HepG2 (cell line): ENCODE data around the gene SLC25A25. TPM values are rescaled to one million over a fixed set of nuclear protein-coding genes. Genes with fewer than 3 reads are reported as not detected.
A peak's percentile ranks its signal among the peaks of the same experiment; 100 is the strongest.

Experiments
- ASH2L ChIP-seq: fragments of 300-600, 200-600 bp; sonication (generic); IDR thresholded peaks from 2 replicates; pipeline ENCODE4 v1.7.0; 2017; ENCODE audit warnings: low read depth, mild to moderate bottlenecking, moderate library complexity, mixed read lengths, low read length; ENCODE audit not compliant: insufficient read length
- HOXA9 ChIP-seq: sonication (generic); formaldehyde crosslinking; IDR thresholded peaks from 2 replicates; pipeline ENCODE4 v1.8.1; 2022; ENCODE audit warnings: missing genetic modification reagents, mild to moderate bottlenecking, moderate library complexity, borderline replicate concordance
- PTBP1 ChIP-seq: fragments of 200-400 bp; formaldehyde crosslinking; IDR thresholded peaks from 2 replicates; pipeline ENCODE4 v1.6.1; 2018; ENCODE audit warnings: low read length, low read depth; ENCODE audit not compliant: poor library complexity, severe bottlenecking
- SALL1 ChIP-seq: sonication (generic); formaldehyde crosslinking; IDR thresholded peaks from 2 replicates; pipeline ENCODE4 v1.8.0; 2022; ENCODE audit warnings: mild to moderate bottlenecking, missing genetic modification reagents
- SMC3 ChIP-seq: IDR thresholded peaks from 2 replicates; pipeline ENCODE4 v1.6.1; 2011; ENCODE audit warnings: low read length, improper control_type of control experiment
- STAG1 ChIP-seq: sonication (generic); formaldehyde crosslinking; IDR thresholded peaks from 2 replicates; pipeline ENCODE4 v1.4.0; 2020; ENCODE audit warnings: missing genetic modification reagents
- TAF1 ChIP-seq: sonication (generic); formaldehyde crosslinking; IDR thresholded peaks from 2 replicates; pipeline ENCODE4 v1.4.0; 2020; ENCODE audit warnings: missing genetic modification reagents
- TARDBP ChIP-seq: sonication (generic); formaldehyde crosslinking; IDR thresholded peaks from 2 replicates; pipeline ENCODE4 v1.8.0; 2022; ENCODE audit warnings: mild to moderate bottlenecking, missing genetic modification reagents
- XRCC5 ChIP-seq: fragments of 200-400 bp; formaldehyde crosslinking; optimal IDR thresholded peaks from 2 replicates; pipeline ENCODE3; 2017; ENCODE audit warnings: mild to moderate bottlenecking, low read length
- ZMYM3 ChIP-seq: sonication (generic); formaldehyde crosslinking; IDR thresholded peaks from 2 replicates; pipeline ENCODE4 v1.5.1; 2020; ENCODE audit warnings: mild to moderate bottlenecking, missing genetic modification reagents
- ZNF333 ChIP-seq: sonication (generic); formaldehyde crosslinking; IDR thresholded peaks from 2 replicates; pipeline ENCODE4 v1.4.0; 2020; ENCODE audit warnings: mild to moderate bottlenecking, missing genetic modification reagents, borderline replicate concordance
- ZNF460 ChIP-seq: sonication (generic); formaldehyde crosslinking; IDR thresholded peaks from 2 replicates; pipeline ENCODE4 v1.5.1; 2020; ENCODE audit warnings: missing genetic modification reagents, mild to moderate bottlenecking, borderline replicate concordance
- ZNF572 ChIP-seq: sonication (generic); formaldehyde crosslinking; IDR thresholded peaks from 2 replicates; pipeline ENCODE4 v1.5.1; 2020; ENCODE audit warnings: mild to moderate bottlenecking, missing genetic modification reagents
- ZNF652 ChIP-seq: IDR thresholded peaks from 2 replicates; pipeline ENCODE4 v1.6.1; 2016; ENCODE audit warnings: low read depth, borderline replicate concordance
- polyA plus RNA-seq, 8 experiments: library from polyadenylated mRNA; depleted of rRNA in 3 of 8; stranded (reverse) in 7 of 8; unstranded in 1 of 8; fragments of >200 nt; fragmentation: Illumina TruSeq in 4 of 8; extraction: Trizol in 4 of 8; gene quantifications; 2 replicates each; pipeline versions ENCODE4 v1.2.1 to v1.2.3, GENCODE V29; 2011 to 2016; ENCODE audit warnings: low read depth in 4 of 8, missing spikeins in 1 of 8, mixed read lengths in 1 of 8; ENCODE audit not compliant: insufficient read depth in 1 of 8
- total RNA-seq, 5 experiments: library from RNA; depleted of rRNA; stranded (reverse); fragments of >200 nt; fragmentation: Illumina TruSeq; extraction: Trizol; gene quantifications; 2 replicates each; pipeline ENCODE4 v1.2.3, GENCODE V29; 2016; ENCODE audit warnings: low read depth in 1 of 5
- TF ChIP-seq, protein P1 (sequence below): sonication (generic); formaldehyde crosslinking; IDR thresholded peaks from 2 replicates; pipeline ENCODE4 v1.4.0; 2020; ENCODE audit warnings: low read depth, mild to moderate bottlenecking, missing genetic modification reagents

Gene SLC25A25
- total and polyA plus RNA-seq, 2 of the 13 experiments (the other 11 are each of a cell fraction or from before 2014, with no cell fraction given): 10.5 to 24.8 TPM

DNA sequence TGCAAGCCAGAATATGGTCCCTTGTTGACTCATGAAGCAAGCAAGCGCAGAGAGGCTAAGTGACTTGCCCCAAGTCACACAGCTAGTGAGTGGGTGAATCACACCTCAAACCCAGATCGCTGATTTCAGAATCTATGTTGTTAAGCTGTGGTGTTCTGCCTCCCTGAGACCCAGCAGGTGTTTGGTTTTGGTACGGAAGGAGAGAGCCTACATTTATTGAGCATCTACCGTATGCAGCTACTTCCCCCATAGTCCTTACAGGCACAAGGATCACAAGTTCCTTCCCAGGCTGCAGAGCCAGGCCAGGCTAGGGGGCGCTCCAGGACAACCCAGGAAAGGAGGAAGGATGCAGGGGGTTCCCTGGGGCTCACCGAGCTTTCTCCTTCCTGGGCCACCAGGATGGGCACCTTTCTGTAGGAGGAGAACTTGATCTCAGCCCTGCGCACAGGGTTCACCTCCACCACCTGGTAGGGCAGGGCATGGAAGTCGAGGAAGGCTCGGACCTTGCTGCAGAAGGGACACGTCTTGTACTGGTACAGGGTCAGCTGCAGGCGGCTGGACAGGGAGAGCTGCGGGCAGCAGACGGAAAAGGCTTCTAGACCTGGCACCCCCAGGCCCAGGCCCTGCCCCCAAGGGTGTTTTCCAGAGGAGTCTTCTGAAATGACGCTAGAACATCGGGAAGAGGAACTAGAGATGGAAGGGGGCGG is 57.0 kb downstream of the SLC25A25 start (continued):
- TF ChIP-seq SMC3 (peak; percentile 33; the same call in 1 of the 2 replicates), ZNF460 (CRISPR knock-in tag) (no peak), STAG1 (CRISPR knock-in tag) (peak; percentile 65), TAF1 (CRISPR knock-in tag) (no peak), XRCC5 (peak; percentile 79), ZNF652 (CRISPR knock-in tag) (no peak), PTBP1 (no peak), ASH2L (no peak), ZMYM3 (peak; percentile 27; the same call in 1 of the 2 replicates), ZNF333 (CRISPR knock-in tag) (no peak), HOXA9 (CRISPR knock-in tag) (no peak), TARDBP (0 out of 2 replicates have a peak, but pooled peaks have one; percentile 37), ZNF572 (CRISPR knock-in tag) (no peak), SALL1 (peak; percentile 36; the same call in 1 of the 2 replicates)
- TF ChIP-seq, protein P1, sequence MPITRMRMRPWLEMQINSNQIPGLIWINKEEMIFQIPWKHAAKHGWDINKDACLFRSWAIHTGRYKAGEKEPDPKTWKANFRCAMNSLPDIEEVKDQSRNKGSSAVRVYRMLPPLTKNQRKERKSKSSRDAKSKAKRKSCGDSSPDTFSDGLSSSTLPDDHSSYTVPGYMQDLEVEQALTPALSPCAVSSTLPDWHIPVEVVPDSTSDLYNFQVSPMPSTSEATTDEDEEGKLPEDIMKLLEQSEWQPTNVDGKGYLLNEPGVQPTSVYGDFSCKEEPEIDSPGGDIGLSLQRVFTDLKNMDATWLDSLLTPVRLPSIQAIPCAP (CRISPR knock-in tag): no peak
